SK-N-MC (cell line): Measurements from ENCODE around the gene C1QTNF1.

ENCODE experiments used
- EZH2 ChIP-seq: fragments of 200-600 bp; sonication (generic); IDR thresholded peaks from one replicate; pipeline ENCODE4 v1.6.1; 2017; ENCODE audit warnings: antibody characterized with exemption
- POLR2AphosphoS5 ChIP-seq: IDR thresholded peaks from 2 replicates; pipeline ENCODE4 v1.6.1; 2012; ENCODE audit warnings: mild to moderate bottlenecking, low read depth, low read length, borderline replicate concordance

GRCh38 chr17:79019261-79019631, 4.7 kb upstream of the C1QTNF1 start:
- TF ChIP-seq EZH2, result no peak
- TF ChIP-seq POLR2AphosphoS5, result no peak
